ENCODE results near the gene LIMK1.

The LIMK1 gene

DNA sequence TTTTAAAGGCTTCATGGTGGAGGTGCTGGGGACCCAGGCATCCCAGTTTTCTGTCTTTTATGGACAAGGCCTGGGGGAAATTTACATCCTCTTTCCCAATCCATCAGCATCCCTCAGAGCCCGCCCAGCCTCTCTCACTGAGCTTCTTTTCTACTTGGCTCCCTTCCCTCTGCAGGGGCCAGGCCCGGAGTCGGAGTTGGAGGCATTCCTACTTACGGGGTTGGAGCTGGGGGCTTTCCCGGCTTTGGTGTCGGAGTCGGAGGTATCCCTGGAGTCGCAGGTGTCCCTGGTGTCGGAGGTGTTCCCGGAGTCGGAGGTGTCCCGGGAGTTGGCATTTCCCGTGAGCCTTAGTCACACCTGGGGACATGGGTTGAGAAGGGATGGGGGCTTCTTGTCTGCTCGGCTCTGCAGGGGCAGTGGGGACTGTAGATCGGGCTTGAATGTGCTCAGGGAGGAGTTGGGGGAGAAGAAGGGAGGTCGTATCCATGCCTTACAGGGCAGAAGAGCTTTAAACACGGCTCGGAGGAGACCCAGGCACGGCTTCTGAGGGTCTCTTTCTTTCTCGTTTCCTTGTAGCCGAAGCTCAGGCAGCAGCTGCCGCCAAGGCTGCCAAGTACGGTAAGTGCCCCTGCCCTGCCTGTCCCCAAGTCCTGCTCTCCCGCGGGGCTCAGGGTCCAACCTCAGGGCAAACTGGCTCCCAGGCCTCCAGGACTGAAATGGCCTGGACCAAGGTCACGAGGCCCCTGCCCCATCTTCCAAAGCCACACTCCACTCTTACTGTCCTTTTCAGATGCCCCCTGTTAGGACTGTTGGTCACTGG, 27.3 kb upstream of the LIMK1 start:
- no peak for DNase-seq (ENCODE audit: low spot score)

DNA sequence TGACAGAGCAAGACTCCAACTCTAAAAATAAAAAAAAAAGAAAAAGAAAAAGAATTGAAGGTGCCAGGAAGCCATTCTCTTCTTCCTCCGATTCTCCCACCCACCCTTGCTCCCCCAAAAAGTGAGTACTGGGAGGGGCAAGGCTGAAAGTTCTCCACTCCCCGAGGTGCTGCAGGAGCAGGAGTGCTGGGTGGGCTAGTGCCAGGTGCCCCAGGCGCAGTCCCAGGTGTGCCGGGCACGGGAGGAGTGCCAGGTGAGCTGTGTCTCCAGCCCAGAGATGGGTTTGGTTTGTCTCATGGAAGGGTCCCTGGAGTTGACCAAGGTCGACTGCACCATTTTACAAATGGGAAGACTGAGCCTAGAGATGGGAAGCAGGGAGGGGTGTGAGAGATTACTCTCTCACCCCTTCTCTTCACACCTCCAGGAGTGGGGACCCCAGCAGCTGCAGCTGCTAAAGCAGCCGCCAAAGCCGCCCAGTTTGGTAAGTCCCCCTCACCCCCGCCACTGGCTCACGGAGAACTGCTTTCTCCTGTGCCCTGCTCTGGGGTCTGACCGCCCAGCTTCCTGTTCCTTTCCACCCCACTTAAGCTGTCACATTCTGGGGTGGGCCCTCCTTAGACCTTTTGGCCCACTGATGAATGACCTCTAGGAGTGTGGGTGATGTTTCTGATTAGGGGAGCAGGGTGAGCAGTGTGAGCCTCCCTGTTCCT, 26.2 kb upstream of the LIMK1 start:
- DNase-seq (ENCODE audit: low spot score) = no peak

DNA sequence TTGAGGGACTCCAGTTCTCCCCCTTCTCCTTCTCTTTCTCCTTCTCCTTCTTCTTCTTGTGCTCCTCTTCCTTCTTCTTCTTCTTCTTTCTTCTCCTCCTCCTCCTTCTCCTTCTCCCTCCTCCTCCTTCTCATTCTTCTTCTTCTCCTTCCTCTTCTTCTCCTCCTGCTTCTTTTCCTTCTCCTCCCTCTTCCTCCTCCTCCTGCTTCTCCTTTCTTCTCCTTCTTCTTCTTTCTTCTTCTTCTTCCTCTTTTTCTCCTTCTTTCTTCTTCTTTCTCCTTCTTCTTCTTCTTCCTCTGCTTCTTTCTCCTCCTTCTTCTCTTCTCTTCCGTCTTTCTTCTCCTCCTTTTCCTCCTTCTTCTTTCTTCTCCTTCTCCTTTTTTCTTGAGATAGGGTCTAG, 25.6 kb upstream of the LIMK1 start:
- no peak for DNase-seq (ENCODE audit: low spot score)

DNA sequence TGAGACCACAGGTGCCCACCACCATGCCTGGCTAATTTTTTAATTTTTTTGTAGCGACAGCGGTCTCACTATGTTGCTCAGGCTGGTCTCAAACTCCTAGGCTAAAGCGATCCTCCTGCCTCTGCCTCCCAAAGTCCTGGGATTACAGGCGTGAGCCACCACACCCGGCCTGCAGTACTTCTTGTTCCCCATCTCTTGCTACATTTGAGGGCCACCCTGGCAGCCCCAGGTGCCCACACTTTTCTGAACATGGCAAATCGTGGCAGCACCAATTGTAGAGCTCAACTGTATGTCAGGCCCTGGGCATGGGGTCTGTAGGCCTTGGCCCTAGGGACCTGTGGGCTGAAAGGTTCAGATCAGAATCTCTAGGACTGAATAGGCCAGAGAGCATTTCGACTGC, 25.1 kb upstream of the LIMK1 start:
- no peak for DNase-seq (ENCODE audit: low spot score)

DNA sequence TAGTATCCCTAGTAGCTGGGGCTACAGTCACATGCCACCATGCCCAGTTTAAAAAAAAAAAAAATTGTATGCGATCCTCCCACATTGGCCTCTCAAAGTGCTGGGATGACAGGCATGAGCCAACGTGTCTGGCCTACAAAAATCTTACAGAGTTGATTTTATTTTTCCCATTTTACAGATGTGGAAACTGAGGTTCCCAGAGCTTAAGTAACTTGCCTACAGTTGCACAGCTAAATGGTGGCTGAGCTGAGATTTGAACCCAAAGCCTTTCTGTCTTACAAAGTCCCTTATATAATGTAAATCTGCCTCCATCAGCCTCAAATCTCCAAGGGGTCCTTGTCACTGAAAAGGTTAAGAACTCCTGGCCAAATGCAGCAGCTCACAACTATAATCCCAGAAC, 24.6 kb upstream of the LIMK1 start:
- DNase-seq (ENCODE audit: low spot score) = no peak

DNA sequence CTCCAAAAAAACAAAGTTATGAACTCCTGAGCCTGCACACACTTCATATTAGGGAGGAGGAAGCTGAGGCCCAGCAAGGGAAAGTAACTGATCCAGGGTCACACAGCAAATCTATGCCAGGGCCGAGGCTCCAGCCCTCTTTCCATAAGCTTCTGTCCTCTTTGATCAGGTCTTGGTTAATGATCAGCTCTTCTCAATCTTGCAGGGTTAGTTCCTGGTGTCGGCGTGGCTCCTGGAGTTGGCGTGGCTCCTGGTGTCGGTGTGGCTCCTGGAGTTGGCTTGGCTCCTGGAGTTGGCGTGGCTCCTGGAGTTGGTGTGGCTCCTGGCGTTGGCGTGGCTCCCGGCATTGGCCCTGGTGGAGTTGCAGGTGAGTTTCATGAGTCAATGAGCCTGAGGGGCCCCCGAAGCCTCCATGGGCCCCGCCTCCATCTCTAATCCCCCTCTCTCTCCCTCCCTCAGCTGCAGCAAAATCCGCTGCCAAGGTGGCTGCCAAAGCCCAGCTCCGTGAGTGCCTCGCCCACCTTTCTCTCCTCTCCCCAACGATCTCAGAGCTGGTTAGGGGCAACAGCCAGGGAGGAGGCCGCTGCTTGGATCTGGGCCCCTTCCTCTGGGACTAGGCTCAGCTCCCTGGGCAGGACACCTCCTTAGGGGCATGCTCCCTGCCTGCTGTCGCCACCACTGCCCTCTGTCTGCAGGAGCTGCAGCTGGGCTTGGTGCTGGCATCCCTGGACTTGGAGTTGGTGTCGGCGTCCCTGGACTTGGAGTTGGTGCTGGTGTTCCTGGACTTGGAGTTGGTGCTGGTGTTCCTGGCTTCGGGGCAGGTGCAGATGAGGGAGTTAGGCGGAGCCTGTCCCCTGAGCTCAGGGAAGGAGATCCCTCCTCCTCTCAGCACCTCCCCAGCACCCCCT, 23.7 kb upstream of the LIMK1 start:
- DNase-seq (ENCODE audit: low spot score) = no peak

DNA sequence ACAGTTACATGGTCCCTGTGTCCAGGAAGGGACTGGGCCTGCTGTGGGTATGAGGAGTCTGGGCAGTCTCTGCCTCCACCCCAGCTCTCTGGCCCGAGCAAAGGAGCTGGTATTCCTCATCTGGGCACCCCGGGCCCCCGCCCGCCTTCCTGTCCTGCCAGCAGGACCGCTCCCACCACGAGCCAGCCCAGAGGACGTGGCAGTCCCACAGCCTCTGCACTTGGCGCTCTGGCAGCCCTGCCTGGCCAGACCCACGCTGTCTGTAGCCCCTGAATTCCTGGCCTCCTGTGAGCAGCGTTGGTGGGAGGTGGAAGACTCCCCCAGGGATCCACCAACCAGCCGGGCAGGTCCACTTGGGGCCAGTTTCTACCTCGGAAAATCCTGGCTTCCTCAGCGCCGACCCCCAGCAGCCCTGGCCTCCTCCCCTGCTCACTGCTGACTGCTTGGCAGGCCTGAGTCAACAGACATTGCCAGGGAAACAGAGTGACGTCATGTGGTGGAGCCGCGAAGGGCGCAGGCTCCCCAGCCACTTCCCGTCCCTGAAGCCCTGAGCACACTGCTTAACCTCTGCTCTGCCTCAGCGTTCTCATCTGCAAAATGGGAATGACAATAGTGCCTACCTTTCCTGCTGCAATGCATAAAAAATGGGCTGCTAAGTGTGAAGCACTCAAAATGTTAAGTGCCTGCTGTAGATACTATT, 21.6 kb upstream of the LIMK1 start:
- DNase-seq (ENCODE audit: low spot score) = peak; percentile 79

DNA sequence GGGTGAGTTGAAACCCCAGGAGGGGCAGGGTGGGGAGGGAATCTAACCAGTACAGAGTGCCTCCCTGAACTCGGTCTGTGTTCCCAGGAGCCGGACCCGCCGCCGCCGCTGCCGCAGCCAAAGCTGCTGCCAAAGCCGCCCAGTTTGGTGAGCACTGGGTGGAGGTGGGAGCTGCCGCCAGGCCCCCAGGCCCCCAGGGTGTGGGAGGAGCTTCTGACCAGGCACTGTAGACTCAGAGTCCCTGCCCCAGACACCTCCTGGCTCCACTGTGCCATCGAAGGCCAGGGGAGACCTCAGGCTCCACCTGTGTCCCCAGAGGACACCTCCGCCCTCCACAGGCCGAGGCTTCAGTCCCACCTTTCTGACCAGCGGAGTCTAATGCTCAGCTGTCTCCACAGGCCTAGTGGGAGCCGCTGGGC, 20.4 kb upstream of the LIMK1 start:
- DNase-seq (ENCODE audit: low spot score) = no peak

DNA sequence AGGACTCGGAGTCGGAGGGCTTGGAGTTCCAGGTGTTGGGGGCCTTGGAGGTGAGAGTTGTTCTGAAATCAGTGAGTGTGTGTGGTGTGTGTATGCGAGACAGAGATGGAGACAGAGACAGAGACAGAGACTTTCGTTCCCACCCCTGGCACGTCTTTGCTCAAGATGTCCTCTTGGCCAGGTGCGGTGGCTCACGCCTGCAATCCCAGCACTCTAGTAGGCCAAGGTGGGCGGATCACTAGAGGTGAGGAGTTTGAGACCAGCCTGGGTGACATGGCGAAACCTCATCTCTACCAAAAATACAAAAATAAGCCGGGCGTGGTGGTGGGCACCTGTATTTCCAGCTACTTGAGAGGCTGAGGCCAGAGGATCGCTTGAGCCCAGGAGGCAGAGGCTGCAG, 20.0 kb upstream of the LIMK1 start:
- DNase-seq (ENCODE audit: low spot score) = no peak

DNA sequence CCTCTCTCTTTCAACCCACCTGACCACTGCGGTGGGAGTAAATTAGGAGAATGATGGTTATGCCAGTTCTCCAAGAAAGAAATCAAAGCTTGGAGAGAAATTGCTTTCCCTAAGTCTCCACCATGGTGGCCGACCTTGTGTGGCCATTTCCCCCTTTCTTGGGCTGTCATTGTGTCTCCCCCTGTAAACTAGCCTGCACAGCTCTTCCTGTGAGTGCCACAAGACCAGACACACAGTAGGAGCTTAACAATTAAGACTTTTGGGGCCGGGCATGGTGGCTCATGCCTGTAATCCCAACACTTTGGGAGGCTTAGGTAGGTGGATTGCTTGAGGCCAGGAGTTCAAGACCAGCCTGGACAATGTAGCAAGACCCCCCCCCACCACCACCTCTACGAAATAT, 18.9 kb upstream of the LIMK1 start:
- DNase-seq (ENCODE audit: low spot score) = no peak

DNA sequence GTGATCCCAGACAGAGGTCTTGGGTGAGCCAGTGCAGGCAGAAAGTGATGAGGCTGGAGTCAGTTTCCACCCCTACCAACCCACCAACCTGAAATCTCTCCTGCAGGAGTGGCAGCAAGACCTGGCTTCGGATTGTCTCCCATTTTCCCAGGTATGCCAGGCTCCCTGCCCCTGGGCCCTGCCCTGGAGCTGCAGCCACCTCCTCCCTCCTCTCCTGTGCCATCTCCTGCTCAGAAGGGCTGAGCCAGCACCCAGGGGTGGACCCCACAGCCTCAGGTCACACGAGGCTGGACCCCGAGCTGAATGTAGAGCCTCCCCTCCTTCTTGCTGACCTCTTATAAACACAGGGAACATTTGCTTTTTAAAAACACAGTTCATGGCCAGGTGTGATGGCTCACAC, 17.0 kb upstream of the LIMK1 start:
- no peak for DNase-seq (ENCODE audit: low spot score)

DNA sequence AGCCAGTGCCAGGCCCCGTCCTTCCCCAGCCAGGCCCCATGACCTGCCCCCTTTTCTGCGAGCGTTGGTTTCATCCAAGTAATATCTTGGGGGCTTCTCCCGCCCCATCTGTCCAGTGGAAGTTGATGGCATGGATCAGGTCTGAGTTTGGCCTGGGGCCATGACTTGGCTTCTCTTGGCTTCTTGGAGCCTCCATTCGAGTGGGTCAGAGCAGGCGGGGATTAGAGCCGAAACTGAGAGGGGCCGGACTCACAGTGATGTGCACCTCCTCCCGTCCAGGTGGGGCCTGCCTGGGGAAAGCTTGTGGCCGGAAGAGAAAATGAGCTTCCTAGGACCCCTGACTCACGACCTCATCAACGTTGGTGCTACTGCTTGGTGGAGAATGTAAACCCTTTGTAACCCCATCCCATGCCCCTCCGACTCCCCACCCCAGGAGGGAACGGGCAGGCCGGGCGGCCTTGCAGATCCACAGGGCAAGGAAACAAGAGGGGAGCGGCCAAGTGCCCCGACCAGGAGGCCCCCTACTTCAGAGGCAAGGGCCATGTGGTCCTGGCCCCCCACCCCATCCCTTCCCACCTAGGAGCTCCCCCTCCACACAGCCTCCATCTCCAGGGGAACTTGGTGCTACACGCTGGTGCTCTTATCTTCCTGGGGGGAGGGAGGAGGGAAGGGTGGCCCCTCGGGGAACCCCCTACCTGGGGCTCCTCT, 15.1 kb upstream of the LIMK1 start:
- DNase-seq (ENCODE audit: low spot score) = no peak

DNA sequence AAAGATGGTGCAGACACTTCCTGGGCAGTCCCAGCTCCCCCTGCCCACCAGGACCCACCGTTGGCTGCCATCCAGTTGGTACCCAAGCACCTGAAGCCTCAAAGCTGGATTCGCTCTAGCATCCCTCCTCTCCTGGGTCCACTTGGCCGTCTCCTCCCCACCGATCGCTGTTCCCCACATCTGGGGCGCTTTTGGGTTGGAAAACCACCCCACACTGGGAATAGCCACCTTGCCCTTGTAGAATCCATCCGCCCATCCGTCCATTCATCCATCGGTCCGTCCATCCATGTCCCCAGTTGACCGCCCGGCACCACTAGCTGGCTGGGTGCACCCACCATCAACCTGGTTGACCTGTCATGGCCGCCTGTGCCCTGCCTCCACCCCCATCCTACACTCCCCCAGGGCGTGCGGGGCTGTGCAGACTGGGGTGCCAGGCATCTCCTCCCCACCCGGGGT, 14.5 kb upstream of the LIMK1 start:
- no peak for DNase-seq (ENCODE audit: low spot score)

DNA sequence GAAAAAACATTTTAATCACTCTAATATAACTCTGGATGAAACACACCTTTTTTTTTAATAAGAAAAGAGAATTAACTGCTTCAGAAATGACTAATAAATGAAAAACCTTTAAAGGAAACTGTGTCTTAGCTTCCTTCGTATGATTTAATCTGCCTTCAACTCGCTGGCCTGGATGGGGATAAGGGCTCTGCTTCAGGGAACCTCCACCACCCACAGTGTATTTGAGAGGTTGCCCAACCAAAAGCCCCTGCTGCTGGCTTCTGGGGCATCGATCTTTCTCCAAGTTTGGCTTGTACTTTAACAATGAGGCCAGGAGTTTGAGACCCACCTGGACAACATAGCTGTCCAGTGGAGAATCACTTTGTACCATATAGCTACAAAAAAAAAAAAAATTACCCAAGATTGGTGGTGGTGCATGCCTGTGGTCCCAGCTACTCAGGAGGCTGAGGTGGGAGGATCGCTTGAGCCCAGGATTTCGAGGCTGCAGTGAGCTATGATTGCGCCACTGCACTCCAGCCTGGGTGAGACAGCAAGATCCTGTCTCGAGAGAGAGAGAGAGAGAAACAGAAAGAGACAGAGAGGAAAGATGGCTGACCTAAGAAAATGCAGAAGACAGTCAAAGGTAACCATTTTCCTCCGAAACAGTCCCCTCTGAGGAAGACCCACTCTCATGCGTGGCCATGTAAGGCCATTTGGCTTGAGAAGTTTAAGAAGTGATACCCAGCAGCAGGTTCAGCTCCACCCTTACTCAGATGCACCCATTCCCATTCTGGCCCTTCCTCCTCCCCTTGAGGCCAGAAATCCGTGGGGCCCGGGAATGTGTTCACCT, 13.6 kb upstream of the LIMK1 start:
- DNase-seq (ENCODE audit: low spot score) = no peak

DNA sequence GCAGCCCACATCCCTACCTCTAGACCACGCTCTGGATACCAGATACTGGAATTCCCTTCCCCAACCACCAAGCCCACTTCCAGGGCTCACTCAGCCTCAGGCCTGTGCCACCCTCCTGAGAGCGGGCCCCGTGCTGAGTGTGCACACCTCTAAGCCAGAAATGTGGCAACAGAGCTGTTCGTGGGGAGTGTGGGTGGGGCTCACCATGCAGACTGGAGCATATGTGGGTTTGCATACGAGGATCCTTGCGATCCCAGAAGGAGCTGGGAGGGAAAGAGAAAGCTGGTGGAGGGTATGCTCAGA, 13.0 kb upstream of the LIMK1 start:
- no peak for DNase-seq (ENCODE audit: low spot score)

DNA sequence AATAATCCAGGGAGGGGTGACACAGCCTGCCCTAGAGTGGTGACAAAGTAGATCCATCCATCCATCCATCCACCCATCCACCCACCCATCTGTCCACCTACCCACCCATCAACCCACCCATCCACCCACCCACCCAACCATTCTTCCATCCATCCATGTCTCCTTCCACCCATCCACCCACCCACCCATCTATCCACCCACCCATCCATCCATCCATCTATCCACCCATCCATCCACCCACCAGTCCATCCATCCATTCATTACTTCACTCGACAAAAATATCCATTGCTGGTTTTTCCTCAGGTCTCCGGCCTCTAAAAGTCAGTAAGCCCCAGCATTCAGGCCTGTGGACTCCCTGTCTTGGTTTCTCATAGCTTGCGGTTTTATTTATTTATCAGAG, 12.5 kb upstream of the LIMK1 start:
- no peak for DNase-seq (ENCODE audit: low spot score)

DNA sequence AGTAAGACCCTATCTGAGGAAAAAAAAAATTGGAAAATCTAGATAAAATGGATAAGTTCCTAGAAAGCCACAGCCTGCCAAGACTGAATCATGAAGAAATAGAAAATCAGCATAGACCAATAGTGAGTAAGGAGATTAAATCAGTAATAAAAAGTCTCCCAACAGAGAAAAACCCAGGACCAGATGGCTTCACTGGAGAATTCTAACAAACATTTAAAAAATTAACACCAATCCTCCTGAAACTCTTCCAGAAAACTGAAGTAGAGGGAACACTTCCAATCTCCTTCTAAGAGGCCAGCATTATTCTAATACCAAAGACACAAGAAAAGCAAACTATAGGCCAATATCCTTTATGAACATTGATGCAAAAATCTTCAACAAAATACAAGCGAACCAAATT, 8.8 kb upstream of the LIMK1 start:
- DNase-seq (ENCODE audit: low spot score) = no peak

DNA sequence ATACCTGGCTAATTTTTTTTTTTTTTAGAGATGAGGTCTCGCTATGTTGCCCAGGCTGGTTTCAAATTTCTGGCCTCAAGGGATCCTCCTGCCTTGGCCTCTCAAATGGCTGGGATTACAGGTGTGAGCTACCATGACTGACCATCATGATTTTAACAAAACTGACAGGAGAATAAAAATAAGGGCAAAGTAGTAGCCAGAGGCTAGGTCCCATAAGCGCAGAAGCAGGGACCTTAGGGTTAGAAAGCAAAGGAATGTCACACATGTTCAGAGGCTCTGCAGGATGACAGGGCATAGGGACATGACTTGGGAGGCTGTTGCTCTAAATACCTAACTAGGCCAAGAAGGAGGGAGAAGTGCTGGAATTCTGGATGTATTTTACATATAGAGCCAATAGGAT, 5.1 kb upstream of the LIMK1 start:
- DNase-seq (ENCODE audit: low spot score) = no peak

DNA sequence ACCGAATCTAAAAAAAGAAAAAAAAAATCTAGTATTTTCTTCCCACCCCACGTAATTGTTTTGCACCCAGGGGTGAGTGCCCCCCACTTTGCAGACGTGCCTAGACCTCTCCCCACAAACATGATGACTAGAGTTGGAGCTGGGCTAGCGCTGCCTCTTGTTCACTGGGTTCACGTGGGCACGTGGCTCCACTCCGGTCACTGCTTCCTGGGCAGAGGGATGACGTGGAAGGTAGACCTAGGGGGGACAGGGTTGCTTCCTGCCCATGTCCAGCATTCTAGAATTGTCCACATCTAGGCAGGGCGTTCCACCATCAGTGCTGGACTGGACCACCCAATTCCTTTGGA, 861 bp upstream of the LIMK1 start:
- DNase-seq (ENCODE audit: low spot score) = no peak

DNA sequence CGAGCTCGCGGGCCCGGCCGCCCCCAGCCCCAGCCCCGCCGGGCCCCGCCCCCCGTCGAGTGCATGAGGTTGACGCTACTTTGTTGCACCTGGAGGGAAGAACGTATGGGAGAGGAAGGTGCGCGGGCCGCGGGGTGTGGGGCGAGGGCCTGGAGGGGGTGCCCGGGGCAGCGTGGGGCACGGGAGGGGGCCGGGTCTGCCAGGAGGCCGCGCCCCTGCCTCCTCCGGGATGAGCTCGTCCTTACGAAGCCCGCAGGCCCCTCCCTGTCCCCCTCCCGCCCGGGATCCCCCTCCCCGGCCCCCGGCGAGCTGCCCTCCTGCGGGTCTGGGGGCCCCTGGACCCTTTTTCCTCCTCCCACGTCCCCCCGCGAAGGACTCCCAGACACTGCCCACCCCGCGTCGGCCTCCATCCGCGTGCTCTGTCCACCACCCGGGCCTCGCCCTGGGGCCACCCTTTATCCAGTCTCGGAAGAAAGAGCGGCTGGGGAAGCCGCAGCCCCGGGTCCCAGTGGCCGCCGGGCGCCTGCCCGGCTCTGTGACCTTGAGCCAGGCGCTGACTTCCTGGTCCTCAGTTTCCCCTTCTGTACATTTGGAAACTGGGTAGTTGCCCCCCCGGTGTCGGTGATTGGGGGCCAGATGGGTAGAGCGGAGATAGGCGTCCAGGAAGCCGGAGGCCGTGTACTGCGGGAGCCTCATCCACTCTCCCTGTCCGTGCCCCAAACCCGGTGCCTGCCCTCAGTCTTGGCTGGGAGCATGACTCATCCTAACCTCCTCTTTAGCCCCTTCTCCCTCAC, 521 bp downstream of the LIMK1 start:
- DNase-seq (ENCODE audit: low spot score) = no peak

All from pons (tissue), 1 donor.